ENCODE data around the gene NLN. TPM values are rescaled to one million over a fixed set of nuclear protein-coding genes. Genes with fewer than 3 reads are reported as not detected.

The NLN gene
- total and polyA plus RNA-seq, 2 of the 4 experiments (the other 2 are of a cell fraction), result 19.1 to 37.1 TPM

DNA sequence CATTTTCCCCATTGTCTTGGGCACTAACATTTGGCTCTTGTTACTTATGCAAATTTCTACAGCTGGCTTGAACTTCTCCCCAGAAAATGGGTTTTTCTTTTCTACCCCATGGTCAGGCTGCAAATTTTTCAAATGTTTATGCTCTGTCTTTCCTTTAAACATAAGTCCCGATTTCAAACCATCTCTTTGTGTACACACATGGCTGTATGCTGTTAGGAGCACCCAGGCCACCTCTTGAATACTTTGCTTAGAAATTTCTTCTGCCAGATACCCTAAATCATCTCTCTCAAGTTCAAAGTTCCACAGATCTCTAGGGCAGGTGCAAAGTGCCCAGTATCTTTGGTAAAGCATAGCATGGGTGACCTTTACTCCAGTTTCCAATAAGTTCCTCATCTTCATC is 45.6 kb downstream of the NLN start:
- Histone ChIP-seq H3K27ac (ENCODE audit: insufficient read depth, low read length) (no peak overlapping the region), H2AFZ (replicated peaks; ENCODE audit: low read length, poor library complexity) (no peak overlapping the region), H3K79me1 (ENCODE audit: low read depth in 1 of 2, low read length in 2 of 2) (peaks cover 0 to 18% of the 10 kb centered on the region in 2 experiments), H3K56ac (ENCODE audit: extremely low read depth, insufficient read depth, low read length) (no peak overlapping the region), H2AK5ac (ENCODE audit: low read depth, low read length) (no peak overlapping the region), H4K91ac (ENCODE audit: insufficient read depth, low read depth, low read length) (no peak overlapping the region), H3K4me1 (ENCODE audit: control insufficient read depth, insufficient read depth, low read length) (peaks cover 3% of the 10 kb centered on the region; the same call in 1 of the 2 replicates), H2BK15ac (ENCODE audit: low read depth, low read length) (no peak overlapping the region), H3K9me3 (ENCODE audit: control insufficient read depth, insufficient read depth, low read length) (no peaks in the 10 kb centered on the region; the same call in 1 of the 2 replicates), H3K4ac (ENCODE audit: low read depth, low read length) (no peak overlapping the region), H3K4me2 (ENCODE audit: low read depth, low read length) (no peak overlapping the region), H3K9me1 (ENCODE audit: insufficient read depth, low read length) (peaks cover 7% of the 10 kb centered on the region), H2AK9ac (replicated peaks; ENCODE audit: low read depth, low read length, poor library complexity) (no peak overlapping the region), H3K14ac (replicated peaks; ENCODE audit: low read depth, low read length) (no peak overlapping the region), H4K20me1 (ENCODE audit: insufficient read depth, low read length) (no peaks in the 10 kb centered on the region), H4K5ac (ENCODE audit: low read depth, low read length) (no peak overlapping the region), H3K27me3 (ENCODE audit: control insufficient read depth, insufficient read depth, low read length) (no peaks in the 10 kb centered on the region), H3K9ac (ENCODE audit: low read depth, low read length) (no peak overlapping the region), H2BK5ac (ENCODE audit: low read depth, low read length, poor library complexity, severe bottlenecking) (no peak overlapping the region), H3K18ac (ENCODE audit: low read depth, low read length) (no peak overlapping the region), H4K8ac (ENCODE audit: low read depth in 2 of 2, low read length in 2 of 2) (no peak overlapping the region), H3K36me3 (ENCODE audit: control insufficient read depth, insufficient read depth, low read length) (peaks cover 2% of the 10 kb centered on the region; the same call in 1 of the 2 replicates), H3K23ac (ENCODE audit: low read depth, low read length) (no peak overlapping the region), H3K4me3 (ENCODE audit: insufficient read depth, low read depth, low read length) (no peak overlapping the region), H2BK120ac (ENCODE audit: low read depth, low read length) (no peak overlapping the region), H2BK20ac (ENCODE audit: low read depth, low read length) (no peak overlapping the region)
- dilution Hi-C loops (cut with HindIII; ENCODE audit: low sequenced_read_pairs, unreplicated experiment) (no loop called here), intact Hi-C loops (cut with micrococcal nuclease) (no loop called here), in situ Hi-C loops (cut with MboI; ENCODE audit: low sequenced_read_pairs) (no loop called here)
- TF ChIP-seq BHLHE40 (IDR thresholded peaks at IDR 0.05; ENCODE audit: low read depth, low read length), result no peak
- TF ChIP-seq, protein P1, sequence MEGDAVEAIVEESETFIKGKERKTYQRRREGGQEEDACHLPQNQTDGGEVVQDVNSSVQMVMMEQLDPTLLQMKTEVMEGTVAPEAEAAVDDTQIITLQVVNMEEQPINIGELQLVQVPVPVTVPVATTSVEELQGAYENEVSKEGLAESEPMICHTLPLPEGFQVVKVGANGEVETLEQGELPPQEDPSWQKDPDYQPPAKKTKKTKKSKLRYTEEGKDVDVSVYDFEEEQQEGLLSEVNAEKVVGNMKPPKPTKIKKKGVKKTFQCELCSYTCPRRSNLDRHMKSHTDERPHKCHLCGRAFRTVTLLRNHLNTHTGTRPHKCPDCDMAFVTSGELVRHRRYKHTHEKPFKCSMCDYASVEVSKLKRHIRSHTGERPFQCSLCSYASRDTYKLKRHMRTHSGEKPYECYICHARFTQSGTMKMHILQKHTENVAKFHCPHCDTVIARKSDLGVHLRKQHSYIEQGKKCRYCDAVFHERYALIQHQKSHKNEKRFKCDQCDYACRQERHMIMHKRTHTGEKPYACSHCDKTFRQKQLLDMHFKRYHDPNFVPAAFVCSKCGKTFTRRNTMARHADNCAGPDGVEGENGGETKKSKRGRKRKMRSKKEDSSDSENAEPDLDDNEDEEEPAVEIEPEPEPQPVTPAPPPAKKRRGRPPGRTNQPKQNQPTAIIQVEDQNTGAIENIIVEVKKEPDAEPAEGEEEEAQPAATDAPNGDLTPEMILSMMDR (conservative IDR thresholded peaks at IDR 0.05; ENCODE audit: low read depth, low read length), result no peak
- no peak for TF ChIP-seq RFX5 (IDR thresholded peaks at IDR 0.05; ENCODE audit: low read depth, low read length)
- TF ChIP-seq MAFK (IDR thresholded peaks at IDR 0.05; ENCODE audit: low read depth, low read length), result no peak
- TF ChIP-seq, protein P2, sequence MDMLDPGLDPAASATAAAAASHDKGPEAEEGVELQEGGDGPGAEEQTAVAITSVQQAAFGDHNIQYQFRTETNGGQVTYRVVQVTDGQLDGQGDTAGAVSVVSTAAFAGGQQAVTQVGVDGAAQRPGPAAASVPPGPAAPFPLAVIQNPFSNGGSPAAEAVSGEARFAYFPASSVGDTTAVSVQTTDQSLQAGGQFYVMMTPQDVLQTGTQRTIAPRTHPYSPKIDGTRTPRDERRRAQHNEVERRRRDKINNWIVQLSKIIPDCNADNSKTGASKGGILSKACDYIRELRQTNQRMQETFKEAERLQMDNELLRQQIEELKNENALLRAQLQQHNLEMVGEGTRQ (IDR thresholded peaks at IDR 0.05; ENCODE audit: low read depth, low read length), result no peak
- 100% methylated on average over 1 of the region's 1 CpG; no CpG with 5 or more reads in 1 of the 2 experiments for WGBS, 2 experiments (ENCODE audit: extremely low coverage in 2 of 2, insufficient read length in 1 of 2)
- no peak for DNase-seq
- no TSS peak for BruUV-seq (replicated peaks)
- ChIA-PET POLR2A (ENCODE audit: unreplicated experiment) (no interaction called here), CTCF (no interaction called here)
- ATAC-seq (ENCODE audit: low read depth), result no peak
